PC-9 (cell line): ENCODE measurements around the gene TACC3.

ENCODE experiments used
- CTCF ChIP-seq: fragments of 200-600 bp; sonication (generic); conservative IDR thresholded peaks from 2 replicates; pipeline ENCODE4 v1.6.1; 2017; ENCODE audit warnings: mixed run types, antibody characterized with exemption, mild to moderate bottlenecking, moderate library complexity
- EZH2 ChIP-seq: fragments of 200-600 bp; sonication (generic); IDR thresholded peaks from 2 replicates; pipeline ENCODE4 v1.8.0; 2017; ENCODE audit warnings: antibody characterized with exemption, low read depth

- no peak for TF ChIP-seq CTCF
- TF ChIP-seq EZH2: no peak
Measured at GRCh38 chr4:1780435-1780834, 59.1 kb downstream of the TACC3 start.
